ENCODE results near the gene AKT2.

GRCh38 chr19:40298026-40298425 lies 12.9 kb upstream of the AKT2 start:
- no peak for TF ChIP-seq CTCF (IDR thresholded peaks at IDR 0.05)
- no peak for TF ChIP-seq EZH2 (IDR thresholded peaks at IDR 0.05)
- TF ChIP-seq EZH2phosphoT487 (IDR thresholded peaks at IDR 0.05), result no peak
